Liver (tissue), 9 donors: ENCODE results near the gene PHC2. TPM values are rescaled to one million over a fixed set of nuclear protein-coding genes. Genes with fewer than 3 reads are reported as not detected.

Experiments
- DNase-seq: peaks from one replicate; pipeline ENCODE4 v3.0.0-alpha.2; 2017; ENCODE audit warnings: low spot score
- H3K27ac ChIP-seq, 2 donors: one replicate each; pipeline ENCODE4 v1.7.0; 2013; ENCODE audit warnings: inconsistent platforms in 2 of 2, low read length in 2 of 2, control low read depth in 1 of 2, low read depth in 1 of 2, mild to moderate bottlenecking in 1 of 2
- H3K27me3 ChIP-seq, 4 donors: one replicate each; pipeline versions ENCODE4 v1.6.1 to v1.7.0; 2013; ENCODE audit warnings: low read length in 3 of 4, inconsistent platforms in 1 of 4, mild to moderate bottlenecking in 1 of 4, moderate library complexity in 1 of 4; ENCODE audit not compliant: control insufficient read depth in 4 of 4, insufficient read depth in 4 of 4
- H3K36me3 ChIP-seq, 4 donors: one replicate each; pipeline versions ENCODE4 v1.6.1 to v1.7.0; 2013; ENCODE audit warnings: low read length in 3 of 4, mild to moderate bottlenecking in 3 of 4, low read depth in 1 of 4, moderate library complexity in 1 of 4; ENCODE audit not compliant: control insufficient read depth in 4 of 4, insufficient read depth in 3 of 4
- H3K4me1 ChIP-seq, 4 donors: one replicate each; pipeline versions ENCODE4 v1.6.1 to v1.7.0; 2013; ENCODE audit warnings: low read length in 3 of 4, mild to moderate bottlenecking in 3 of 4, moderate library complexity in 1 of 4; ENCODE audit not compliant: control insufficient read depth in 4 of 4, insufficient read depth in 4 of 4
- H3K4me3 ChIP-seq, 3 donors: one replicate each; pipeline versions ENCODE4 v1.6.1 to v1.7.0; 2013; ENCODE audit warnings: low read length in 3 of 3, control low read depth in 1 of 3, low read depth in 1 of 3, mild to moderate bottlenecking in 1 of 3
- H3K9ac ChIP-seq, 2 donors: one replicate each; pipeline ENCODE4 v1.7.0; 2013; ENCODE audit warnings: low read length in 2 of 2, mild to moderate bottlenecking in 2 of 2, moderate library complexity in 2 of 2, control low read depth in 1 of 2, low read depth in 1 of 2
- H3K9me3 ChIP-seq, 4 donors: one replicate each; pipeline versions ENCODE4 v1.6.1 to v1.7.0; 2013; ENCODE audit warnings: low read length in 3 of 4; ENCODE audit not compliant: control insufficient read depth in 4 of 4
- EGR1 ChIP-seq, 2 donors: IDR thresholded peaks; 2 replicates each; pipeline ENCODE4 v1.6.1; 2016 to 2018; ENCODE audit warnings: antibody characterized with exemption in 2 of 2, low read depth in 2 of 2
- FOXA2 ChIP-seq: IDR thresholded peaks from 2 replicates; pipeline ENCODE4 v1.6.1; 2016; ENCODE audit warnings: antibody characterized with exemption
- GABPA ChIP-seq, 2 donors: IDR thresholded peaks in 1 of 2; conservative IDR thresholded peaks in 1 of 2; 2 replicates each; pipeline ENCODE4 v1.6.1; 2016; ENCODE audit warnings: antibody characterized with exemption in 2 of 2, mild to moderate bottlenecking in 1 of 2, moderate library complexity in 1 of 2
- HNF4A ChIP-seq, 2 donors: conservative IDR thresholded peaks; 2 replicates each; pipeline ENCODE4 v1.6.1; 2016; ENCODE audit warnings: antibody characterized with exemption in 2 of 2, mild to moderate bottlenecking in 2 of 2
- HNF4G ChIP-seq: IDR thresholded peaks from 2 replicates; pipeline ENCODE4 v1.6.1; 2016; ENCODE audit warnings: antibody characterized with exemption
- JUND ChIP-seq, 2 donors: IDR thresholded peaks; 2 replicates each; pipeline ENCODE4 v1.6.1; 2016; ENCODE audit warnings: antibody characterized with exemption in 2 of 2
- RAD21 ChIP-seq, 2 donors: IDR thresholded peaks; 2 replicates each; pipeline ENCODE4 v1.6.1; 2016; ENCODE audit warnings: antibody characterized with exemption in 2 of 2, mild to moderate bottlenecking in 2 of 2
- SP1 ChIP-seq: IDR thresholded peaks from 2 replicates; pipeline ENCODE4 v1.6.1; 2018; ENCODE audit warnings: antibody characterized with exemption, mild to moderate bottlenecking
- YY1 ChIP-seq: IDR thresholded peaks from 2 replicates; pipeline ENCODE4 v1.6.1; 2016; ENCODE audit warnings: antibody characterized with exemption, mild to moderate bottlenecking
- WGBS: extraction: QIAGEN DNeasy Blood & Tissue Kit; methylation state at CpG from one replicate; pipeline ENCODE4 v1.1.7; 2013; 5-methylcytosine and 5-hydroxymethylcytosine counted together
- polyA plus RNA-seq, 2 donors: library from polyadenylated mRNA; stranded (reverse) in 1 of 2; unstranded in 1 of 2; fragments of 200-250 nt in 1 of 2; fragments of >200 nt in 1 of 2; fragmentation: Nextera tagmentation in 1 of 2; extraction: Ambion mirVana in 1 of 2; gene quantifications; one replicate each; pipeline versions ENCODE4 v1.2.1 to v1.2.3, GENCODE V29; 2013 to 2015
- total RNA-seq, 2 donors: library from RNA; depleted of rRNA; stranded (reverse); fragments of >200 nt; gene quantifications; one replicate each; pipeline ENCODE4 v1.2.3, GENCODE V29; 2014
- TF ChIP-seq, protein P1 (sequence below): IDR thresholded peaks from 2 replicates; pipeline ENCODE4 v1.6.1; 2016; ENCODE audit warnings: antibody characterized with exemption
- TF ChIP-seq, protein P2 (sequence below): IDR thresholded peaks from 2 replicates; pipeline ENCODE4 v1.6.1; 2016; ENCODE audit warnings: antibody characterized with exemption
- TF ChIP-seq, protein P3 (sequence below): IDR thresholded peaks from 2 replicates; pipeline ENCODE4 v1.6.1; 2016; ENCODE audit warnings: antibody characterized with exemption
- TF ChIP-seq, protein P4 (sequence below): IDR thresholded peaks from 2 replicates; pipeline ENCODE4 v1.6.1; 2016; ENCODE audit warnings: antibody characterized with exemption, mild to moderate bottlenecking
- TF ChIP-seq, protein P5 (sequence below): fragments of 150-350 bp; IDR thresholded peaks from 2 replicates; pipeline ENCODE4 v1.5.1; 2017; ENCODE audit warnings: improper control_type of control experiment, low read depth, low read length; ENCODE audit not compliant: missing input control
- donor health status: healthy.
- donor health status: healthy.
- donor health status: healthy.
- donor health status: healthy.
- donor health status: healthy.

PHC2 gene
- total and polyA plus RNA-seq, 4 donors = 19.1 to 67.8 (median 44.7) TPM

DNA sequence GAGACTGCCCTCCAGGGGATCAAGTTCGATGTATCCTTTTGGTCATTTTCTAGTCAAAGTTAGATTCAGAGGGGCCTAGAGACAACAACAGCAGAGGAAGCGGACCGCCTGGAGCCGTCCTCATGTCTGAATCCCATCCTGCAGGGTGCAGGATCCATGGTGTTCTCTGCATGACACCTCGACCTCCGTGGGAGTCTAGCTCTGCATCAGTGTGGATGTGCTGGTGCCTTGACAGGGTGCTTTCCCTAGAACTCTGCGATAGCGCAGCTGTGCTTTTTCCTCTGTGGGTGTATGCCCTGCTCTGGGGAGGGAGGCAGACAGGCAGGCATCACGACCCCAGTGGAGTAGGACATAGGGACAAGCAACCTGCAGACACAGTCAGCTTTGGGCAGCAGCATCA, 61.8 kb downstream of the PHC2 start:
- TF ChIP-seq, protein P1, sequence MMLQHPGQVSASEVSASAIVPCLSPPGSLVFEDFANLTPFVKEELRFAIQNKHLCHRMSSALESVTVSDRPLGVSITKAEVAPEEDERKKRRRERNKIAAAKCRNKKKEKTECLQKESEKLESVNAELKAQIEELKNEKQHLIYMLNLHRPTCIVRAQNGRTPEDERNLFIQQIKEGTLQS = no peak
- TF ChIP-seq SP1 (no peak), HNF4G (no peak), FOXA2 (no peak), GABPA (IDR thresholded peaks at IDR 0.05 in 1 of 2, conservative IDR thresholded peaks at IDR 0.05 in 1 of 2) (no peak), RAD21 (IDR thresholded peaks at IDR 0.05) (no peak), JUND (IDR thresholded peaks at IDR 0.05) (no peak), EGR1 (IDR thresholded peaks at IDR 0.05; ENCODE audit: low read depth in 2 of 2) (no peak), HNF4A (conservative IDR thresholded peaks at IDR 0.05) (no peak)
- TF ChIP-seq, protein P2, sequence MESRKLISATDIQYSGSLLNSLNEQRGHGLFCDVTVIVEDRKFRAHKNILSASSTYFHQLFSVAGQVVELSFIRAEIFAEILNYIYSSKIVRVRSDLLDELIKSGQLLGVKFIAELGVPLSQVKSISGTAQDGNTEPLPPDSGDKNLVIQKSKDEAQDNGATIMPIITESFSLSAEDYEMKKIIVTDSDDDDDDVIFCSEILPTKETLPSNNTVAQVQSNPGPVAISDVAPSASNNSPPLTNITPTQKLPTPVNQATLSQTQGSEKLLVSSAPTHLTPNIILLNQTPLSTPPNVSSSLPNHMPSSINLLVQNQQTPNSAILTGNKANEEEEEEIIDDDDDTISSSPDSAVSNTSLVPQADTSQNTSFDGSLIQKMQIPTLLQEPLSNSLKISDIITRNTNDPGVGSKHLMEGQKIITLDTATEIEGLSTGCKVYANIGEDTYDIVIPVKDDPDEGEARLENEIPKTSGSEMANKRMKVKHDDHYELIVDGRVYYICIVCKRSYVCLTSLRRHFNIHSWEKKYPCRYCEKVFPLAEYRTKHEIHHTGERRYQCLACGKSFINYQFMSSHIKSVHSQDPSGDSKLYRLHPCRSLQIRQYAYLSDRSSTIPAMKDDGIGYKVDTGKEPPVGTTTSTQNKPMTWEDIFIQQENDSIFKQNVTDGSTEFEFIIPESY = no peak
- TF ChIP-seq, protein P3, sequence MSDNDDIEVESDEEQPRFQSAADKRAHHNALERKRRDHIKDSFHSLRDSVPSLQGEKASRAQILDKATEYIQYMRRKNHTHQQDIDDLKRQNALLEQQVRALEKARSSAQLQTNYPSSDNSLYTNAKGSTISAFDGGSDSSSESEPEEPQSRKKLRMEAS = no peak
- TF ChIP-seq, protein P4, sequence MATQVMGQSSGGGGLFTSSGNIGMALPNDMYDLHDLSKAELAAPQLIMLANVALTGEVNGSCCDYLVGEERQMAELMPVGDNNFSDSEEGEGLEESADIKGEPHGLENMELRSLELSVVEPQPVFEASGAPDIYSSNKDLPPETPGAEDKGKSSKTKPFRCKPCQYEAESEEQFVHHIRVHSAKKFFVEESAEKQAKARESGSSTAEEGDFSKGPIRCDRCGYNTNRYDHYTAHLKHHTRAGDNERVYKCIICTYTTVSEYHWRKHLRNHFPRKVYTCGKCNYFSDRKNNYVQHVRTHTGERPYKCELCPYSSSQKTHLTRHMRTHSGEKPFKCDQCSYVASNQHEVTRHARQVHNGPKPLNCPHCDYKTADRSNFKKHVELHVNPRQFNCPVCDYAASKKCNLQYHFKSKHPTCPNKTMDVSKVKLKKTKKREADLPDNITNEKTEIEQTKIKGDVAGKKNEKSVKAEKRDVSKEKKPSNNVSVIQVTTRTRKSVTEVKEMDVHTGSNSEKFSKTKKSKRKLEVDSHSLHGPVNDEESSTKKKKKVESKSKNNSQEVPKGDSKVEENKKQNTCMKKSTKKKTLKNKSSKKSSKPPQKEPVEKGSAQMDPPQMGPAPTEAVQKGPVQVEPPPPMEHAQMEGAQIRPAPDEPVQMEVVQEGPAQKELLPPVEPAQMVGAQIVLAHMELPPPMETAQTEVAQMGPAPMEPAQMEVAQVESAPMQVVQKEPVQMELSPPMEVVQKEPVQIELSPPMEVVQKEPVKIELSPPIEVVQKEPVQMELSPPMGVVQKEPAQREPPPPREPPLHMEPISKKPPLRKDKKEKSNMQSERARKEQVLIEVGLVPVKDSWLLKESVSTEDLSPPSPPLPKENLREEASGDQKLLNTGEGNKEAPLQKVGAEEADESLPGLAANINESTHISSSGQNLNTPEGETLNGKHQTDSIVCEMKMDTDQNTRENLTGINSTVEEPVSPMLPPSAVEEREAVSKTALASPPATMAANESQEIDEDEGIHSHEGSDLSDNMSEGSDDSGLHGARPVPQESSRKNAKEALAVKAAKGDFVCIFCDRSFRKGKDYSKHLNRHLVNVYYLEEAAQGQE = no peak
- no peak for DNase-seq
- Histone ChIP-seq H3K9ac (no peak overlapping the region), H3K9me3 (no peaks in the 10 kb centered on the region), H3K4me3 (no peak overlapping the region), H3K27me3 (no peaks in the 10 kb centered on the region), H3K27ac (no peak overlapping the region), H3K36me3 (peaks cover 0 to 8% (median 3%) of the 10 kb centered on the region in 4 donors), H3K4me1 (peaks cover 0 to 4% (median 0%) of the 10 kb centered on the region in 4 donors)
- WGBS = 84% methylated on average over 9 of the region's 9 CpGs

DNA sequence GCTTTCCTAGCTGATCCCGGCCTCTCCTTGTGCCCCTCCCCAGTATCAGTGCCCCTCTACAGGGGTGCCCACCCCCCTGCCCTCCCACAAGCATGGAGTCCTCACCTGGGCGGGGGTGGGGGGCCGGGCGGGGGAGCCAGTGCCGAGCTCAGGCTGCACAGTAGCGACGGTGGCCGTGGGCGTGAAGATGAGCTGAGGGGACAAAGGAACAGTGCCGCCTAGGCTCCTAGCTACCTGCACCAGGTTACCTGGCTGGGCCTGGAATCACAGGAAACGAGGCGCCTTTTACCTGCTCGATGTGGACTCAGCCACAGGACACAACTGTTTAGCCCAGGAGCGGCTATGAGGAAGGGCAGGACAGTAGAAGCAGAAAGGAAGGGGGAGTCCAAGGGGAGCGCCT, 62.5 kb downstream of the PHC2 start:
- TF ChIP-seq, protein P5, sequence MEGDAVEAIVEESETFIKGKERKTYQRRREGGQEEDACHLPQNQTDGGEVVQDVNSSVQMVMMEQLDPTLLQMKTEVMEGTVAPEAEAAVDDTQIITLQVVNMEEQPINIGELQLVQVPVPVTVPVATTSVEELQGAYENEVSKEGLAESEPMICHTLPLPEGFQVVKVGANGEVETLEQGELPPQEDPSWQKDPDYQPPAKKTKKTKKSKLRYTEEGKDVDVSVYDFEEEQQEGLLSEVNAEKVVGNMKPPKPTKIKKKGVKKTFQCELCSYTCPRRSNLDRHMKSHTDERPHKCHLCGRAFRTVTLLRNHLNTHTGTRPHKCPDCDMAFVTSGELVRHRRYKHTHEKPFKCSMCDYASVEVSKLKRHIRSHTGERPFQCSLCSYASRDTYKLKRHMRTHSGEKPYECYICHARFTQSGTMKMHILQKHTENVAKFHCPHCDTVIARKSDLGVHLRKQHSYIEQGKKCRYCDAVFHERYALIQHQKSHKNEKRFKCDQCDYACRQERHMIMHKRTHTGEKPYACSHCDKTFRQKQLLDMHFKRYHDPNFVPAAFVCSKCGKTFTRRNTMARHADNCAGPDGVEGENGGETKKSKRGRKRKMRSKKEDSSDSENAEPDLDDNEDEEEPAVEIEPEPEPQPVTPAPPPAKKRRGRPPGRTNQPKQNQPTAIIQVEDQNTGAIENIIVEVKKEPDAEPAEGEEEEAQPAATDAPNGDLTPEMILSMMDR = no peak
- TF ChIP-seq, protein P3 = no peak
- TF ChIP-seq FOXA2 = no peak
- TF ChIP-seq GABPA (IDR thresholded peaks at IDR 0.05 in 1 of 2, conservative IDR thresholded peaks at IDR 0.05 in 1 of 2) = no peak
- TF ChIP-seq YY1 = no peak
- no peak for TF ChIP-seq JUND (IDR thresholded peaks at IDR 0.05)
- TF ChIP-seq HNF4G = no peak
- no peak for TF ChIP-seq RAD21 (IDR thresholded peaks at IDR 0.05)
- Histone ChIP-seq H3K27me3 (no peaks in the 10 kb centered on the region), H3K9me3 (no peaks in the 10 kb centered on the region), H3K4me1 (peaks cover 0 to 4% (median 0%) of the 10 kb centered on the region in 4 donors), H3K36me3 (peaks cover 0 to 8% (median 3%) of the 10 kb centered on the region in 4 donors), H3K9ac (no peak overlapping the region), H3K27ac (no peak overlapping the region), H3K4me3 (no peak overlapping the region)
- WGBS = 87% methylated on average over 15 of the region's 15 CpGs
- DNase-seq = no peak
